ENCODE measurements around the gene TMEM260. TPM values are rescaled to one million over a fixed set of nuclear protein-coding genes. Genes with fewer than 3 reads are reported as not detected.
"Not testable (repeated sequence)": the region's sequence is repeated elsewhere in the genome, so short reads cannot be mapped to it uniquely, and the experiment has no call there.

Gene TMEM260
- total RNA-seq, 4 donors from 2014 or later = 8.7 to 17.8 (median 11.2) TPM

GRCh38 chr14:56661478-56661877 lies 81.9 kb downstream of the TMEM260 start:
- no peak for ATAC-seq
- TF ChIP-seq CTCF (IDR thresholded peaks at IDR 0.05) = no peak
- TF ChIP-seq POLR2AphosphoS5 (IDR thresholded peaks at IDR 0.05) = no peak
- no peak for TF ChIP-seq POLR2A (IDR thresholded peaks at IDR 0.05)
- TF ChIP-seq EP300 (IDR thresholded peaks at IDR 0.05) = no peak

DNA sequence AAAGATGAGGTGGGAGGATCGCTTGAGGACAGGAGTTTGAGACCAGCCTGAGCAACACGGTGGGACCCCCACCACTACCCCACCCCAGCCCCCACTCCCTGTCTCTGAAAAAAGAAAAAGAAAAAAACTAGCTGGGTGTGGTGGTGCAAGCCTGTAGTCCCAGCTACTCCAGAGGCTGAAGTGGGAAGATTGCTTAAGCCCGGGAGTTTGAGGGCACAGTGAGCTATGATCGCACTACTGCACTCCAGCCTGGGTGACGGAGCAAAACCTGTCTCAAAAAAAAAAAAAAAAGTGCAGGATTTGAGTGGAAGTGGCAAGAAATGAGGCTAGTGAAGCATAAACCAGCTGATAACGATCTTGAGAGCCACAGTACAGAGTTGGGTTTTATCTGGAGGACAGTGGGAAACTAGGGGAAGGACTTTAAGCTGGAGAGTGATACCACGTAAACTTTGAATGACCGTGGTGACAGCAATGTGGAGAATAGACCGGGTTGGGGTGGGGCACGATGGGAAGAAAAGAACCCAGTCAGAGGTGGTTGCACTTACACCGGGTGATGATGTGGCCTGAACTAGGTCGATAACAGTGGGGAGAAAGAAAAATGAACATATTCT lies 85.3 kb downstream of the TMEM260 start:
- 81 to 83% methylated on average over 11 of the region's 12 CpGs for WGBS, 2 donors (ENCODE audit: low coverage in 1 of 2)
- no peak for ATAC-seq
- Histone ChIP-seq H3K27me3 (no peaks in the 10 kb centered on the region), H3K27ac (no peak overlapping the region), H3K36me3 (no peaks in the 10 kb centered on the region), H3K4me1 (no peaks in the 10 kb centered on the region), H3K9me3 (no peaks in the 10 kb centered on the region), H3K4me3 (no peak overlapping the region)
- TF ChIP-seq POLR2A (IDR thresholded peaks at IDR 0.05) = no peak
- no peak for TF ChIP-seq EP300 (IDR thresholded peaks at IDR 0.05)
- TF ChIP-seq CTCF (IDR thresholded peaks at IDR 0.05) = no peak
- no peak for TF ChIP-seq POLR2AphosphoS5 (IDR thresholded peaks at IDR 0.05)

More at GRCh38 chr14:56661478-56661877, 81.9 kb downstream of the TMEM260 start:
- Histone ChIP-seq H3K4me3 (no peak overlapping the region), H3K27me3 (no peaks in the 10 kb centered on the region), H3K9me3 (no peaks in the 10 kb centered on the region), H3K27ac (no peak overlapping the region), H3K4me1 (no peaks in the 10 kb centered on the region), H3K36me3 (no peaks in the 10 kb centered on the region)
- WGBS, 2 donors (ENCODE audit: low coverage in 1 of 2) = 60% methylated on average over 1 of the region's 1 CpG; no CpG with 5 or more reads in 1 of the 2 donors

- Histone ChIP-seq H3K9me3 (no peaks in the 10 kb centered on the region), H3K36me3 (no peaks in the 10 kb centered on the region), H3K4me3 (no peak overlapping the region), H3K4me1 (no peaks in the 10 kb centered on the region), H3K27ac (no peak overlapping the region), H3K27me3 (no peaks in the 10 kb centered on the region)
- no peak for ATAC-seq
- TF ChIP-seq POLR2A (IDR thresholded peaks at IDR 0.05) = no peak
- no peak for TF ChIP-seq POLR2AphosphoS5 (IDR thresholded peaks at IDR 0.05)
- no peak for TF ChIP-seq EP300 (IDR thresholded peaks at IDR 0.05)
- TF ChIP-seq CTCF (IDR thresholded peaks at IDR 0.05) = no peak
- WGBS, 2 donors (ENCODE audit: low coverage in 1 of 2) = 85 to 87% methylated on average over 5 to 7 of the region's 7 CpGs
Measured at GRCh38 chr14:56666294-56666693, 86.7 kb downstream of the TMEM260 start.

GRCh38 chr14:56666716-56667115 lies 87.1 kb downstream of the TMEM260 start:
- no peaks in the 10 kb centered on the region for H3K36me3 ChIP-seq
- H3K4me1 ChIP-seq = no peaks in the 10 kb centered on the region
- H3K9me3 ChIP-seq = no peaks in the 10 kb centered on the region
- TF ChIP-seq CTCF (IDR thresholded peaks at IDR 0.05) (no peak), POLR2A (IDR thresholded peaks at IDR 0.05) (no peak), EP300 (IDR thresholded peaks at IDR 0.05) (no peak), POLR2AphosphoS5 (IDR thresholded peaks at IDR 0.05) (no peak)
- 57% methylated on average over 3 of the region's 3 CpGs; no CpG with 5 or more reads in 1 of the 2 donors for WGBS, 2 donors (ENCODE audit: low coverage in 1 of 2)
- ATAC-seq = no peak
- no peak overlapping the region for H3K4me3 ChIP-seq
- H3K27me3 ChIP-seq = no peaks in the 10 kb centered on the region
- no peak overlapping the region for H3K27ac ChIP-seq

DNA sequence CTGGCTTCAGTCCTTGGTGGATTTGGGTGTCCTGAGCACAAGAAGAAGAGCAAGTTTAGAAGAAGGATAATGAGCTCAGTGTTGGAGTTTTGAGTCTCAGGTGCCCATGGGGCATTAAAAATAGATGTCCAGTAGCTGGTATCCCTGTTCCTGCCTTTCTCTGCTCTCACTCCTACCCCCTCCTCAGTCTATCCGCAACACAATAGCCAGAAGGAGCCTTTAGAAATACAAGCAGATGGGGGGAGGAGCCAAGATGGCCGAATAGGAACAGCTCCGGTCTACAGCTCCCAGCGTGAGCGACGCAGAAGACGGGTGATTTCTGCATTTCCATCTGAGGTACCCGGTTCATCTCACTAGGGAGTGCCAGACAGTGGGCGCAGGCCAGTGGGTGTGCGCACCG lies 87.7 kb downstream of the TMEM260 start:
- 0 to 40% methylated on average over 1 of the region's 11 CpGs for WGBS, 2 donors (ENCODE audit: low coverage in 1 of 2)
- ATAC-seq, H3K9me3 ChIP-seq, H3K27ac ChIP-seq, H3K27me3 ChIP-seq, H3K4me3 ChIP-seq, H3K4me1 ChIP-seq, H3K36me3 ChIP-seq: not testable (repeated sequence)
